Measurements from ENCODE around the gene KRT6B. TPM values are rescaled to one million over a fixed set of nuclear protein-coding genes. Genes with fewer than 3 reads are reported as not detected.
"Not testable (repeated sequence)": the region's sequence is repeated elsewhere in the genome, so short reads cannot be mapped to it uniquely, and the experiment has no call there.

The KRT6B gene
- total RNA-seq, result not detected in 2 replicates

DNA sequence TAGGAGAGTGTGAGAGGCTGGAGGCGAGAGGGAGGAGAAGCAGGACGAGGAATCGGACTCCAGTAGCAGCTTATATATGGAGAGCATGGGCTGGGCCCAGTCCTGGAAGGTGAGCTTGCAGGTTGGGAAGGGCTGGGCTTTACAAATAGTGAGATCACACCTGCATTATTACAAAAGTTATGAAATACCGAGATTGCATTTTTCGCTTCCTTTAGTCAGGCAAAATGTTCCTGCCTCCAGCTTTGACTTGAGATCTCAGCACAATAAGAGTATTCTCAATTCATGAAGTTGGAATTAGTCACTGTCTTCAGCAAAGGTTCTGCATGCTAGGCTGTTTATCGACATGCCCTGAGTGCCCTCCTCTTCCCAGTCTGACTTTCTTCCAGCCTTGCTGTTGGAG, at the start of gene KRT6B:
Gene KRT6B, minus strand, starts transcription at position 46 of the 400 bp plus-strand sequence. CDS start 68 bp downstream, outside the sequence.
- Mint-ChIP-seq H3K9me3 (no peaks in the 10 kb centered on the region), H3K4me1 (no peaks in the 10 kb centered on the region), H3K27ac (no peak within 1 kb of the TSS), H3K36me3 (ENCODE audit: low read depth) (no peaks in the 10 kb centered on the region), H3K4me3 (no peak within 1 kb of the TSS), H3K27me3 (peaks cover 6% of the 10 kb centered on the region)
- ChIA-PET CTCF (no interaction called here), POLR2A (no interaction called here)
- intact Hi-C loops (cut with micrococcal nuclease), result no loop called here
- ATAC-seq (ENCODE audit: low read depth) (no peak), DNase-seq (no peak)
- TF ChIP-seq, protein P1, sequence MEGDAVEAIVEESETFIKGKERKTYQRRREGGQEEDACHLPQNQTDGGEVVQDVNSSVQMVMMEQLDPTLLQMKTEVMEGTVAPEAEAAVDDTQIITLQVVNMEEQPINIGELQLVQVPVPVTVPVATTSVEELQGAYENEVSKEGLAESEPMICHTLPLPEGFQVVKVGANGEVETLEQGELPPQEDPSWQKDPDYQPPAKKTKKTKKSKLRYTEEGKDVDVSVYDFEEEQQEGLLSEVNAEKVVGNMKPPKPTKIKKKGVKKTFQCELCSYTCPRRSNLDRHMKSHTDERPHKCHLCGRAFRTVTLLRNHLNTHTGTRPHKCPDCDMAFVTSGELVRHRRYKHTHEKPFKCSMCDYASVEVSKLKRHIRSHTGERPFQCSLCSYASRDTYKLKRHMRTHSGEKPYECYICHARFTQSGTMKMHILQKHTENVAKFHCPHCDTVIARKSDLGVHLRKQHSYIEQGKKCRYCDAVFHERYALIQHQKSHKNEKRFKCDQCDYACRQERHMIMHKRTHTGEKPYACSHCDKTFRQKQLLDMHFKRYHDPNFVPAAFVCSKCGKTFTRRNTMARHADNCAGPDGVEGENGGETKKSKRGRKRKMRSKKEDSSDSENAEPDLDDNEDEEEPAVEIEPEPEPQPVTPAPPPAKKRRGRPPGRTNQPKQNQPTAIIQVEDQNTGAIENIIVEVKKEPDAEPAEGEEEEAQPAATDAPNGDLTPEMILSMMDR (IDR thresholded peaks at IDR 0.05), result no peak

DNA sequence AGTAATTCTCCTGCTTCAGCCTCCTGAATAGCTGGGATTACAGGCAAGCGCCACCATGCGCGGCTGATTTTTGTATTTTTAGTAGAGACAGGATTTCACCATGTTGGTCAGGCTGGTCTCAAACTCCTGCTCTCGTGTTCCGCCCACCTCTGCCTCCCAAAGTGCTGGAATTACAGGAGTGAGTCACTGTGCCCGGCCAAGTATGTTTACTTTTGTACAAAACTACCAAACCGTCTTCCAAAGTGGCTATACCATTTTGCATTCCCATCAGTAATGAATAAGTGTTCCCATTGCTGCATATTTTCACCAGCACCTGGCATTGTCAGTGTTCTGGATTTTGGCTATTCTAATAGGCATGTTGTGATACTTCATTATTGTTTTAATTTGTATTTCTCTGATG, 49.5 kb upstream of the KRT6B start:
- intact Hi-C loops (cut with micrococcal nuclease), result loop anchor here (10.0 kb wide), 1 partner anchor 347 kb away; no protein-coding TSS in a partner anchor
- Mint-ChIP-seq H3K36me3 (ENCODE audit: low read depth) (no peaks in the 10 kb centered on the region), H3K4me1 (no peaks in the 10 kb centered on the region), H3K27ac (no peak overlapping the region), H3K4me3 (no peak overlapping the region), H3K9me3 (peaks cover 2% of the 10 kb centered on the region), H3K27me3 (peaks cover 21% of the 10 kb centered on the region)
- TF ChIP-seq, protein P1 (IDR thresholded peaks at IDR 0.05), result no peak
- ATAC-seq (ENCODE audit: low read depth) (no peak), DNase-seq (no peak)
- POLR2A ChIA-PET, result no interaction called here
- CTCF ChIA-PET, result no interaction called here

DNA sequence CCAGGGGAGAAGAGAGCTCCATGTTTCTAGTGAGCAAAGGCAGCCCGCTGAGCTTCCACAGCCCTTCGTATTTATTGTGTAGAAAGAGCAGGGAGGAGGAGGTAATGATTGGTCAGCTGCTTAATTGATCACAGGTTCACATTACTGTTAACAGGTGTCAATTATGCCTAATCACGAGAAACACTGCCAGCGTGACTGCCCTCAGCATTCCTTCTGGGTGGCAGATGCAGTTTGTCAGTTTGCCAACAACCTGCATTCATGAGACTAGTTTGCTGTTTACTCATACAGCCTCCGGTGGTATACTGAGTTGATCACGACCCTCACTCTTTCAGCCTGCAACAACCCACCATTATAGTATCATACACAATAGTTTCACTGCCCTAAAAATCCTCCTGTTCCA, 48.6 kb upstream of the KRT6B start:
- POLR2A ChIA-PET; CTCF ChIA-PET; H3K4me3 Mint-ChIP-seq; H3K9me3 Mint-ChIP-seq; ATAC-seq (ENCODE audit: low read depth); DNase-seq; H3K36me3 Mint-ChIP-seq (ENCODE audit: low read depth); H3K4me1 Mint-ChIP-seq; H3K27ac Mint-ChIP-seq: not testable (repeated sequence)
- intact Hi-C loops (cut with micrococcal nuclease), result loop anchor here (10.0 kb wide), 1 partner anchor 346 kb away; no protein-coding TSS in a partner anchor
- peaks cover 12% of the 10 kb centered on the region for H3K27me3 Mint-ChIP-seq

DNA sequence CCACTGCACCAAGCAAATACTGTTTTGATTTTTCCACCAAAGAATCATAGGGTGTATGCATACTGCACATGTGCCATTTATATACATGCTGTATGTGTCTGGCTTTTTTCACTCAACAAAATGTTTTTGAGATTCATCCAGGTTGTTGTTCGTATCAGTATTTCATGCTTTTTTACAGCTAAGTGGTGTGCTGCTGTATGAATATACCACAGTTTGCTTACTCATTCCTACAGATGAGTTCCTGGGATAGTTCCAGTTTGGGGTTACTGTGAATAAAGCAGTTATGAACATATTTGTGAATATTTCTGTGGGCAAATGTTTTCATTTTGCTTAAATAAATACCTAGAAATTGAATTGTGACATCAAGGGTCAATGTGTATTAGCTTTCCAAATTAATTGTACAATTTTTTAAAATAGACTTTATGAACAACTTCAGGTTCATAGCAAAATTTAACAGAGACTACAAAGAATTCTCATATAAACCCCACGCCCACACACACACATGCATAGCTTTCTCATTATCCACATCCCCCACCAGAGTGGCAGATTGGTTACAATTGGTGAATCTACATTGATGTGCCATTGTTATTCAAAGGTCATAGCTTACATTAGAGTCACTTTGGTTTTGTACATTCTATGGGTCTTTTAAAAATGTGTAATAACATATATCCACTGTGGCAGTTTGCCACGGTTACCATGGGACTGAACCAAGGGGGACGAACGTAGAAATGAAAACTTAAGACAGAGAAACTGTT, 48.0 kb upstream of the KRT6B start:
- TF ChIP-seq, protein P1 (IDR thresholded peaks at IDR 0.05), result no peak
- ChIA-PET CTCF (no interaction called here), POLR2A (no interaction called here)
- Mint-ChIP-seq H3K27me3 (peaks cover 8% of the 10 kb centered on the region), H3K36me3 (ENCODE audit: low read depth) (no peaks in the 10 kb centered on the region), H3K4me1 (peaks cover 2% of the 10 kb centered on the region), H3K4me3 (no peak overlapping the region), H3K27ac (no peak overlapping the region), H3K9me3 (peaks cover 2% of the 10 kb centered on the region)
- intact Hi-C loops (cut with micrococcal nuclease), result loop anchor here (10.0 kb wide), 1 partner anchor 345 kb away; no protein-coding TSS in a partner anchor
- DNase-seq (no peak), ATAC-seq (ENCODE audit: low read depth) (no peak)

DNA sequence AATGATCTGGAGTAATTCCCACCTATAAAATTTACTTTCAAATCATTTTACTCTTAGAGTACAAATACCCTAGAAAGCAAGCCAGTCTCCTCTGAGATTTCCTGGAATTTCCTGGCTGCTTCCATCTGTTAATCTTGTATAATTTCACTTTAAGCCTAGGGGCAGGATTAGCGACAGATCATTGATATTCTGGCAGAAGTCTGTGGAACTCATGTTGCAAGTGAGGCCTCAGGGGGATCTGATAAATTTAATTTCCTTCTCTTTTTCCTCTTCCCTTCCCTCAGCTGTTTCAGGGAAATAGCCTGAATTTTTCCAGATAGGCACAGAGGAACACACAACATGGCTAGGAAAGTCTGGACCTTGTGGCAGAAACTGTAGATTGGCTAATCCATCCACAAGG, 47.0 kb upstream of the KRT6B start:
- TF ChIP-seq, protein P1 (IDR thresholded peaks at IDR 0.05), result no peak
- peaks cover 8% of the 10 kb centered on the region for H3K27me3 Mint-ChIP-seq
- POLR2A ChIA-PET, result no interaction called here
- H3K36me3 Mint-ChIP-seq (ENCODE audit: low read depth), result no peaks in the 10 kb centered on the region
- CTCF ChIA-PET, result no interaction called here
- no peak overlapping the region for H3K27ac Mint-ChIP-seq
- peaks cover 2% of the 10 kb centered on the region for H3K9me3 Mint-ChIP-seq
- DNase-seq (no peak), ATAC-seq (ENCODE audit: low read depth) (no peak)
- peaks cover 2% of the 10 kb centered on the region for H3K4me1 Mint-ChIP-seq
- no peak overlapping the region for H3K4me3 Mint-ChIP-seq
- intact Hi-C loops (cut with micrococcal nuclease), result no loop called here
